ENCODE measurements around the gene MAPK12. TPM values are rescaled to one million over a fixed set of nuclear protein-coding genes. Genes with fewer than 3 reads are reported as not detected.

MAPK12 gene
- total RNA-seq, 2 donors from 2014 or later = 8.4 to 18.0 TPM

- intact Hi-C loops (cut with DNase I) = loop anchor here (2.0 kb wide), 1 partner anchor 89 kb away; the partner anchor contains the start of gene PPP6R2
- H3K4me1 ChIP-seq (replicated peaks) = peaks cover 12% of the 10 kb centered on the region
- no peaks in the 10 kb centered on the region for H3K9me3 ChIP-seq
- H3K4me3 ChIP-seq = no peak overlapping the region
- no peak for DNase-seq (ENCODE audit: low spot score)
- WGBS = 79% methylated on average over 8 of the region's 8 CpGs
- no peak overlapping the region for H3K27ac ChIP-seq
- TF ChIP-seq POLR2AphosphoS5 (IDR thresholded peaks at IDR 0.05) = no peak
- H3K27me3 ChIP-seq (replicated peaks; ENCODE audit: insufficient read depth) = no peaks in the 10 kb centered on the region
- H3K36me3 ChIP-seq = no peaks in the 10 kb centered on the region
Observed at GRCh38 chr22:50253941-50254340, 7.5 kb downstream of the MAPK12 start.

DNA sequence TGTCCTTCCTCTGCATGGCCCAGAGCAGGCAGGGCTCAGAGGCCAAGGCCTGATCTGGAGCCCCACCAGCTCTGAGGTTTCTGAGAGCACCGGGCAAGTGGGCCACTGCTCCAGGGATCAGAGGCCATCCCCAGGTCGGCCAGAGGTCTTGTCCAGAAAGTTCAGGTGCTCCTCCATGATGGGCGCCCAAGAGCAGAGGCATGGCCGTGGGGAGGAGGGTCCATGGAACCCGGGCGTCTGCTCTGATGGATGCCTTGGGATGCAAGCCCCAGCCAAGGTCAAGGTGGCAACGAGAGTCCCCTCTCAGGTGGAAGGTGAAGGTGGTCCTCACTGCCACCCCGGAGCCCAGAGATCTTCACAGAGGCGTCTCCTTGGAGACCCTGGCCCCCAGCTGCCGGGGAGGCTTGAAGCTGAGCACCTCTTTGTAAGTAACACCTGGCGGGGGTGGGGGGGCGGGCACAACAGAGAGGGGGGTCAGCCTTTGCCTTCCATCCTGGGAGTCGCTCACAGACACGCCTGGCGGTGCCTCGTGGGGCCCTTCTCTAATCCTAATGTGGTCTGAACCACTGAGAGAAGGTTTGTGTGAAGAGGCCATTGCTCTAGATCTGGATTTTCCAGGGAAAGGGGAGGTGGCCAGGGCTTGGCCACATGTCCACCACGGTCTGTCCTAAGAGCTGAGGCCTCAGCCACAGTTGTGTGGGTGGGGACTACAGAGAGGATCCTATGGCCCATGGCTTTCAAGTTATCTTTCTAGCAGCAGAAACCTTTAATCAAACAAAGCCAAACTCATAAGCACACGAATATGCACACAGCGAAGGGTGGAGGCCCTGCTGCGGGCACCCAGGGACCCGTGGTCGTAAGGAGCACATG, 8.2 kb downstream of the MAPK12 start:
- H3K9me3 ChIP-seq = no peaks in the 10 kb centered on the region
- no peak overlapping the region for H3K27ac ChIP-seq
- H3K36me3 ChIP-seq = no peaks in the 10 kb centered on the region
- WGBS = 86% methylated on average over 21 of the region's 22 CpGs
- H3K27me3 ChIP-seq (replicated peaks; ENCODE audit: insufficient read depth) = no peaks in the 10 kb centered on the region
- H3K4me3 ChIP-seq = no peak overlapping the region
- no peak for DNase-seq (ENCODE audit: low spot score)
- intact Hi-C loops (cut with DNase I) = loop anchor here (2.0 kb wide), 1 partner anchor 90 kb away; the partner anchor contains the start of gene PPP6R2
- TF ChIP-seq POLR2A (IDR thresholded peaks at IDR 0.05) = no peak
- TF ChIP-seq POLR2AphosphoS5 (IDR thresholded peaks at IDR 0.05) = no peak
- TF ChIP-seq, protein P1, sequence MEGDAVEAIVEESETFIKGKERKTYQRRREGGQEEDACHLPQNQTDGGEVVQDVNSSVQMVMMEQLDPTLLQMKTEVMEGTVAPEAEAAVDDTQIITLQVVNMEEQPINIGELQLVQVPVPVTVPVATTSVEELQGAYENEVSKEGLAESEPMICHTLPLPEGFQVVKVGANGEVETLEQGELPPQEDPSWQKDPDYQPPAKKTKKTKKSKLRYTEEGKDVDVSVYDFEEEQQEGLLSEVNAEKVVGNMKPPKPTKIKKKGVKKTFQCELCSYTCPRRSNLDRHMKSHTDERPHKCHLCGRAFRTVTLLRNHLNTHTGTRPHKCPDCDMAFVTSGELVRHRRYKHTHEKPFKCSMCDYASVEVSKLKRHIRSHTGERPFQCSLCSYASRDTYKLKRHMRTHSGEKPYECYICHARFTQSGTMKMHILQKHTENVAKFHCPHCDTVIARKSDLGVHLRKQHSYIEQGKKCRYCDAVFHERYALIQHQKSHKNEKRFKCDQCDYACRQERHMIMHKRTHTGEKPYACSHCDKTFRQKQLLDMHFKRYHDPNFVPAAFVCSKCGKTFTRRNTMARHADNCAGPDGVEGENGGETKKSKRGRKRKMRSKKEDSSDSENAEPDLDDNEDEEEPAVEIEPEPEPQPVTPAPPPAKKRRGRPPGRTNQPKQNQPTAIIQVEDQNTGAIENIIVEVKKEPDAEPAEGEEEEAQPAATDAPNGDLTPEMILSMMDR (IDR thresholded peaks at IDR 0.05) = no peak
- H3K4me1 ChIP-seq (replicated peaks) = peaks cover 12% of the 10 kb centered on the region

- 49% methylated on average over 25 of the region's 25 CpGs for WGBS
- H3K9me3 ChIP-seq = no peaks in the 10 kb centered on the region
- H3K4me3 ChIP-seq = no peak overlapping the region
- intact Hi-C loops (cut with DNase I) = loop anchor here (2.0 kb wide), 1 partner anchor 90 kb away; the partner anchor contains the start of gene PPP6R2
- H3K27ac ChIP-seq = peak overlapping the region in 1 of 2 donors; percentile 62
- H3K27me3 ChIP-seq (replicated peaks; ENCODE audit: insufficient read depth) = no peaks in the 10 kb centered on the region
- no peaks in the 10 kb centered on the region for H3K36me3 ChIP-seq
- peak; percentile 66 for DNase-seq (ENCODE audit: low spot score)
- peaks cover 12% of the 10 kb centered on the region for H3K4me1 ChIP-seq (replicated peaks)
- TF ChIP-seq POLR2AphosphoS5 (IDR thresholded peaks at IDR 0.05) (no peak), POLR2A (IDR thresholded peaks at IDR 0.05) (no peak)
- TF ChIP-seq, protein P1 (IDR thresholded peaks at IDR 0.05) = peak; percentile 31 to 84 (median 66)
Observed at GRCh38 chr22:50252082-50253045, 9.1 kb downstream of the MAPK12 start.

DNA sequence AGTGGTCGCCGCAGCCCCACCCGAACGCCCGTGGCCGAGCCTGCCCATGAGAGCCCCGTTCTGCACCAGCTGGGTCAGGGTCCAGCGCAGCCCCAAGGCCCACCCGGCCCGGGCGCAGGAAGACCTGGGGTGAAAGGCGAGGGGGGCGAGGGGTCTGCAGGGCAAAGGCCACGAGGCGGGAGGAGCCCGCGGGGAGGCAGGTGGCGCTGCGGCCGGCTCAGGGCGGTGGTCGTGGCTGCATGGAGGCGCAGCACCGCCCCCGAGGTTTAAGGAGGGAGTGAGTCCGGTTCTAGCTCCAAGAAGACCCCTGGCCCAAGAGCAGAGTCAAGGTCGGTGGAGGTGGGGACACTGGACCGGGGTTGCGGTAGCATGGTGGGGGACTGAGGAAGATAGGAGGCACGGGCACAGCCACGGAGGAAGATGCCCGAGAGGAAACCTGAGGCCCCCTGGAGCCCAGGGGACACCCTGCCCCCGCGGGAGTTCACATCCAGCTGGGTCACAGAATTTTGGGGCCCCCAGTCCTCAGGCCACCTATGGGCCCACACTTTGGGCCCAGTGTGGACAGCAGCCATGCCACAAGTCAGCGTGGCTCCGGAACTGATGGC, 9.9 kb downstream of the MAPK12 start:
- intact Hi-C loops (cut with DNase I) = loop anchor here (2.0 kb wide), 1 partner anchor 91 kb away; the partner anchor contains the start of gene PPP6R2
- no peak for DNase-seq (ENCODE audit: low spot score)
- TF ChIP-seq, protein P1 (IDR thresholded peaks at IDR 0.05) = no peak
- TF ChIP-seq POLR2A (IDR thresholded peaks at IDR 0.05) = no peak
- H3K36me3 ChIP-seq = no peaks in the 10 kb centered on the region
- 16% methylated on average over 33 of the region's 36 CpGs for WGBS
- peak overlapping the region; percentile 59 to 62 for H3K27ac ChIP-seq
- H3K27me3 ChIP-seq (replicated peaks; ENCODE audit: insufficient read depth) = no peaks in the 10 kb centered on the region
- H3K4me3 ChIP-seq = peak overlapping the region; percentile 47
- H3K9me3 ChIP-seq = no peaks in the 10 kb centered on the region
- H3K4me1 ChIP-seq (replicated peaks) = peaks cover 12% of the 10 kb centered on the region
